AG09319 (cell line): Measurements from ENCODE around the gene VPS33B.
"Not testable (repeated sequence)": the region's sequence is repeated elsewhere in the genome, so short reads cannot be mapped to it uniquely, and the experiment has no call there.

Source experiments
- DNase-seq: peaks from one replicate; pipeline ENCODE4 v3.0.0-alpha.2; 2010; ENCODE audit warnings: low read depth; ENCODE audit errors: extremely low read depth
- TF ChIP-seq, protein P1 (sequence below): IDR thresholded peaks from 2 replicates; pipeline ENCODE4 v1.5.1; 2011; ENCODE audit warnings: low read depth, mild to moderate bottlenecking, inconsistent platforms, low read length, moderate library complexity

The VPS33B gene

GRCh38 chr15:91031796-91032195 is 9.4 kb upstream of the VPS33B start:
- DNase-seq = no peak
- TF ChIP-seq, protein P1, sequence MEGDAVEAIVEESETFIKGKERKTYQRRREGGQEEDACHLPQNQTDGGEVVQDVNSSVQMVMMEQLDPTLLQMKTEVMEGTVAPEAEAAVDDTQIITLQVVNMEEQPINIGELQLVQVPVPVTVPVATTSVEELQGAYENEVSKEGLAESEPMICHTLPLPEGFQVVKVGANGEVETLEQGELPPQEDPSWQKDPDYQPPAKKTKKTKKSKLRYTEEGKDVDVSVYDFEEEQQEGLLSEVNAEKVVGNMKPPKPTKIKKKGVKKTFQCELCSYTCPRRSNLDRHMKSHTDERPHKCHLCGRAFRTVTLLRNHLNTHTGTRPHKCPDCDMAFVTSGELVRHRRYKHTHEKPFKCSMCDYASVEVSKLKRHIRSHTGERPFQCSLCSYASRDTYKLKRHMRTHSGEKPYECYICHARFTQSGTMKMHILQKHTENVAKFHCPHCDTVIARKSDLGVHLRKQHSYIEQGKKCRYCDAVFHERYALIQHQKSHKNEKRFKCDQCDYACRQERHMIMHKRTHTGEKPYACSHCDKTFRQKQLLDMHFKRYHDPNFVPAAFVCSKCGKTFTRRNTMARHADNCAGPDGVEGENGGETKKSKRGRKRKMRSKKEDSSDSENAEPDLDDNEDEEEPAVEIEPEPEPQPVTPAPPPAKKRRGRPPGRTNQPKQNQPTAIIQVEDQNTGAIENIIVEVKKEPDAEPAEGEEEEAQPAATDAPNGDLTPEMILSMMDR = no peak

GRCh38 chr15:91027677-91028076 is 5.3 kb upstream of the VPS33B start:
- DNase-seq = no peak
- TF ChIP-seq, protein P1 = no peak

GRCh38 chr15:91023720-91024119 is 1.3 kb upstream of the VPS33B start:
- DNase-seq = no peak
- TF ChIP-seq, protein P1 = no peak

DNA sequence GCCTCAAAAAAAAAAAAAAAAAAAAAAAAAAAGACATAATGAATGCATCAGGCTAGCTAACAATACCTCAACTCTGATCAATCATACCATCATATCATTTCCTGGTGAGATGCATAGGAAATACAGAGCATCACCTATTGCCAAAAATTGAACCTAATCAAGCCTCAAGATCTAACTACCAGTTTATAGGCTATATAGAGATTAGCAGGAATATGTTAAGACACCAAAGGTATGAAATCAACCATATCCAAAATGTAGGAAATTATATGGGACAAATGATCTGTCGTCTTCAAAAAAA is 387 bp upstream of the VPS33B start:
- TF ChIP-seq, protein P1 = no peak
- DNase-seq = no peak

GRCh38 chr15:91021516-91022074 is 799 bp downstream of the VPS33B start:
- TF ChIP-seq, protein P1 = no peak
- DNase-seq = no peak

DNA sequence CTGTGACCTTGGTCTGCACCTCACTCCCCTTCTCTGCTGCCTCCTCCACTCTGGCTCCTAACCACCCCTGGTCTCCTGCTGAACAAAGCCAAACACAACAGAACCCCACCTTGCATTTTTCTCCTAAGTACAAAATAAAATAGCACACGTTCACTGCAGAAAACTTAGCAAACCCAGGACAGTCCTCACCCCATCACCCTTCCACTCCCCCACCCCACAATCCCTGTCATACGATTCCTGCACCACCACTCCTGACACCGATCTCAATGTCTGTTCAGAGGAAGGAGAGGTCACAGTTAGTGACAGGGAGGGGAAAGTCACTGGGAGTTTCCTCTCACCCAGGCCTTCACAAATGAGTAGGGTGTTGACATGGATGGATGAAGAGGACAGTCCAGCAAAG is 4.2 kb downstream of the VPS33B start:
- DNase-seq = no peak
- TF ChIP-seq, protein P1 = no peak

- no peak for DNase-seq
- TF ChIP-seq, protein P1 = no peak
Observed at GRCh38 chr15:91017716-91018115, 4.7 kb downstream of the VPS33B start.

DNA sequence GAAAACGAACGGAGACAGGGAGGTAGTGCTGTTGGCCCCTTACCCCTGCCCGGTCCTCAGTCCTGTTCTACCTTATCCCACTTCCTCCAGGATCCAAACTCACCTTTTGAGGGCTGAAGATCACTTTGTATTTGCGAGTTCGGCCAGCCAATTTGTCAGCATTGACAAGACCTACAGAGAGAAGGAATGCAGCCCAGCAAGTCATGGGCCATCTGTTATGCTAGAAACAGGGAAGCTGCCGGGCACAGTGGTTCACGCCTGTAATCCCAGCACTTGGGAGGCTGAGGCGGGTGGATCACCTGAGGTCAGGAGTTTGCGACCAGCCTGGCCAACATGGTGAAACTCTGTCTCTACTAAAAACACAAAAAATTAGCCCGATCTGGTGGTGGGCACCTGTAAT is 8.7 kb downstream of the VPS33B start:
- DNase-seq = not testable (repeated sequence)
